Measurements from ENCODE around the gene ME3. TPM values are rescaled to one million over a fixed set of nuclear protein-coding genes. Genes with fewer than 3 reads are reported as not detected.

Gene ME3
- total RNA-seq, 4 donors from 2014 or later: 30.8 to 54.6 (median 36.7) TPM

DNA sequence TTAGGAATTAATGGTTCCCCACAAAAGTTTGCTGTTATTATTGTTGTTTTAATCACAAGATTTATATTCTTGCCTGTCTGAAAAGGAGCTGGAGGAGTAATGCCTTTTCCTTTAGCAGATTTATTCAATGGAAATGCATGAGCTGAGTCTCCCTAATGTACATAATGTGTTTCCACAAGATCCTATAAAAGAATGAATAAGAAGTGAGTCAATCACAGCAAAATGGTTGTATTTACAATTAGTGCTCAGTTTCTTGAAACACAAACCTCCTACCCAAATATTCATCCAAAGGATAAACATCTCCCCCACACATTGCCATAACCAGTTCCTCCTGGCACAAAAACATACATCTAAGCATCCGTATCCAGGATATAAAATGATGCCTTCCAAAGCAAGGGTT is 33.3 kb downstream of the ME3 start:
- no peak for DNase-seq (ENCODE audit: low spot score in 2 of 2)
- TF ChIP-seq EP300 (IDR thresholded peaks at IDR 0.05): no peak
- no peak for TF ChIP-seq POLR2A (IDR thresholded peaks at IDR 0.05)
- TF ChIP-seq, protein P1, sequence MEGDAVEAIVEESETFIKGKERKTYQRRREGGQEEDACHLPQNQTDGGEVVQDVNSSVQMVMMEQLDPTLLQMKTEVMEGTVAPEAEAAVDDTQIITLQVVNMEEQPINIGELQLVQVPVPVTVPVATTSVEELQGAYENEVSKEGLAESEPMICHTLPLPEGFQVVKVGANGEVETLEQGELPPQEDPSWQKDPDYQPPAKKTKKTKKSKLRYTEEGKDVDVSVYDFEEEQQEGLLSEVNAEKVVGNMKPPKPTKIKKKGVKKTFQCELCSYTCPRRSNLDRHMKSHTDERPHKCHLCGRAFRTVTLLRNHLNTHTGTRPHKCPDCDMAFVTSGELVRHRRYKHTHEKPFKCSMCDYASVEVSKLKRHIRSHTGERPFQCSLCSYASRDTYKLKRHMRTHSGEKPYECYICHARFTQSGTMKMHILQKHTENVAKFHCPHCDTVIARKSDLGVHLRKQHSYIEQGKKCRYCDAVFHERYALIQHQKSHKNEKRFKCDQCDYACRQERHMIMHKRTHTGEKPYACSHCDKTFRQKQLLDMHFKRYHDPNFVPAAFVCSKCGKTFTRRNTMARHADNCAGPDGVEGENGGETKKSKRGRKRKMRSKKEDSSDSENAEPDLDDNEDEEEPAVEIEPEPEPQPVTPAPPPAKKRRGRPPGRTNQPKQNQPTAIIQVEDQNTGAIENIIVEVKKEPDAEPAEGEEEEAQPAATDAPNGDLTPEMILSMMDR (IDR thresholded peaks at IDR 0.05): no peak
- Histone ChIP-seq H3K4me3 (no peak overlapping the region), H3K27me3 (no peaks in the 10 kb centered on the region), H3K9me3 (no peaks in the 10 kb centered on the region), H3K27ac (no peak overlapping the region), H3K4me1 (peaks cover 0 to 14% (median 2%) of the 10 kb centered on the region in 4 donors), H3K36me3 (peaks cover 0 to 3% (median 0%) of the 10 kb centered on the region in 3 donors)
- WGBS, 2 donors: 46 to 53% methylated on average over 1 of the region's 1 CpG

DNA sequence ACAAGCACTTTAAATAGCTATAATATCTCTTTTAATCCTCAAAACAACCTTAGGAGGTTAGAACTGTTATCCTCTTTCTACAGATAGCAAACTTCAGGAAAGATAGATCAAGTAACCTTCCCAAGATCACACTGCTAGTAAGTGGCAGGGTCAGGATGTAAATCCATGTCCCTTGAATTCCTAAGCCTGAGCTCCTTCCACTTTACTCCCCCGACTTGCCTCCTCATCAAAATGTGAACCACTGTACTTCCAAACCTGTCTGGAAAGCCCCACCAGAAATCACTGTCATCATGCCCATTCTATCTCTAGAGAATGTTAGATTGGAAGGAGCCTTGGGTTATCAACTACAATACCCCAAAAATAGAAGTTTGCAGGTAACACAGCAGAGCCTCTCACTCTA is 33.7 kb downstream of the ME3 start:
- no peak for TF ChIP-seq EP300 (IDR thresholded peaks at IDR 0.05)
- TF ChIP-seq, protein P1 (IDR thresholded peaks at IDR 0.05): no peak
- TF ChIP-seq POLR2A (IDR thresholded peaks at IDR 0.05): no peak
- no peak overlapping the region for H3K4me3 ChIP-seq
- no peaks in the 10 kb centered on the region for H3K9me3 ChIP-seq
- H3K4me1 ChIP-seq: peaks cover 0 to 14% (median 2%) of the 10 kb centered on the region in 4 donors
- H3K27me3 ChIP-seq: no peaks in the 10 kb centered on the region
- 100% methylated on average over 1 of the region's 1 CpG for WGBS, 2 donors
- peaks cover 0 to 3% (median 0%) of the 10 kb centered on the region in 3 donors for H3K36me3 ChIP-seq
- no peak overlapping the region for H3K27ac ChIP-seq
- no peak for DNase-seq (ENCODE audit: low spot score in 2 of 2)

DNA sequence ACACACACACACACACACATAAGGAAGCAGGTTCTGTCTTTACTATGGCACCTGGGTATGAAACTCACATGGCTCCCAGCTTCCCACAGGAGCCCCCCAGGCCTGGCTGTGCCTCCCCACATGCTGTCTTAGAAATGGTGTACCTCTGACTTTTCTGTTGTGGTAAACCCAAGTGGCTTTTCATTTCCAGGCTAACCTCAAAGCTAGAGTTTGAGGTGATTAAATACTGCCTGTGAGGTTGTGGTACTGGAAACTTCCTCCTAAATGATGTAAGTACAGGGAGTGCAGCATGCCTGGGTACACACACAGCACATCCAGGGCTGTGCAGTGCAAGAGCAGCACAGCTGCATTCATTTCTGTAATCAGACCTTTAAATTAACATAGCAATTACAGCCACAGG is 34.4 kb downstream of the ME3 start:
- Histone ChIP-seq H3K4me1 (peaks cover 0 to 14% (median 2%) of the 10 kb centered on the region in 4 donors), H3K9me3 (no peaks in the 10 kb centered on the region), H3K4me3 (no peak overlapping the region), H3K27ac (no peak overlapping the region), H3K27me3 (no peaks in the 10 kb centered on the region), H3K36me3 (peaks cover 0 to 3% (median 0%) of the 10 kb centered on the region in 3 donors)
- TF ChIP-seq, protein P1 (IDR thresholded peaks at IDR 0.05): no peak
- TF ChIP-seq POLR2A (IDR thresholded peaks at IDR 0.05) (no peak), EP300 (IDR thresholded peaks at IDR 0.05) (no peak)
- no peak for DNase-seq (ENCODE audit: low spot score in 2 of 2)

DNA sequence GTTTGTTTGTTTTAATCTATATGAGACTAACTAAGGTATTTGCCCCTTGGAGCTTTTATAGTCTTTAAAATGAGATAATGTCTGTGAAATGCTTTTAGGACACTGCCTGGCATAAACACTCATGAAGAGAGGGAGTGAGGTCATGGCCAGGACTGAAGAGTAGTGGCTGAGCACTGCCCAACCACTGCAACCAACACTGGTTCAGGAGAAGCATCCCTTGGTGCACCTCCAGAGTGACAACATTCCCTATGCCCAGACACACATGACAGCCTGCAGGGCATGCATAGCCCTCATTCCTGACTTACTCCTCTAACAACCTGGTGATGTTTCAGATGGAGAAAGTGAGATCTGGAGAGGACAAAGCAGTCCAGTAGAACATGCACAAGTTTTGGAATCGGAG is 36.1 kb downstream of the ME3 start:
- Histone ChIP-seq H3K4me3 (no peak overlapping the region), H3K27me3 (no peaks in the 10 kb centered on the region), H3K27ac (no peak overlapping the region), H3K9me3 (no peaks in the 10 kb centered on the region), H3K4me1 (peaks cover 0 to 3% (median 0%) of the 10 kb centered on the region in 4 donors), H3K36me3 (peaks cover 0 to 3% (median 0%) of the 10 kb centered on the region in 3 donors)
- 90 to 100% methylated on average over 1 of the region's 1 CpG for WGBS, 2 donors
- no peak for DNase-seq (ENCODE audit: low spot score in 2 of 2)
- TF ChIP-seq, protein P1 (IDR thresholded peaks at IDR 0.05): no peak
- TF ChIP-seq POLR2A (IDR thresholded peaks at IDR 0.05) (no peak), EP300 (IDR thresholded peaks at IDR 0.05) (no peak)

DNA sequence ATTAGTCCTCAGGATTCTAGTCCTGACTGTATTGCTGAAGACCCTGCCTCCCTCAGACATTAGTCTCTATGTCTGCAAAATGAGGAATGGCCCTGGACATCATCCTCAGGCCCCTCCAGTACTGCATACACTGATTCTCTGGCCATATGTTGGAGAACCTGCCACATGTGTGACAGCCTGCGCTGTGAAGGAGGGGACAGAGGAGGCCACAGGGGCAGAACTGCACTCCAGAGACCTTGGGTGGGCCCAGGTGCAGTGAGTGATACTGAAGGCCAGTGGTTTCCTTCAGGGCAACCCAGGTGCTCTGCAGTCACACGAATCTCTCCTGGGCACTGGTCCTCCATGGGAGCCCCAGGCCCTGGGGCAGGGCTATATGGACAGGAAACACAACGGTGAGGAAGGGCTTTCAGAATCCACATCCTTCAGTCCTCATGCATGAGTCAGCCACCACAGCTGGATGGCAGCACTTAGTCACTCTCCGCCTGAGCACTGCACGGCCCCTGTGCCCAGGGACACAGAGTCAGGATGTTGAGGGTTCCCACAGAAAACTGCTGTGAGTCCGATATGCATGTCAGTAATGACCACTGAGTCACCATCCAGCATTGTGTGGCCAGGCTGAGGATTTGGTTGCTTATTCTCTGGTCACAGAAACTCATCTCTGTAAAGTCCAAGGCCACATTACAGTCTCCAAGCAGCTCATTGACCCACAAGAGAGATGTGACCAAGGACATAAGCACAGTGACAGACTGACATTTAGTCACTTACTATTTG is 39.7 kb downstream of the ME3 start:
- Histone ChIP-seq H3K27ac (no peak overlapping the region), H3K27me3 (no peaks in the 10 kb centered on the region), H3K4me1 (peaks cover 0 to 18% (median 0%) of the 10 kb centered on the region in 4 donors), H3K36me3 (peaks cover 0 to 3% (median 0%) of the 10 kb centered on the region in 3 donors), H3K9me3 (no peaks in the 10 kb centered on the region), H3K4me3 (no peak overlapping the region)
- TF ChIP-seq, protein P1 (IDR thresholded peaks at IDR 0.05): peak in 2 of 5 experiments; percentile 26 to 39
- no peak for TF ChIP-seq EP300 (IDR thresholded peaks at IDR 0.05)
- 74 to 76% methylated on average over 5 to 6 of the region's 6 CpGs for WGBS, 2 donors
- DNase-seq (ENCODE audit: low spot score in 2 of 2): no peak
